Activated naive CD8-positive, alpha-beta T cell treated with anti-CD3 and anti-CD28 coated beads, Interleukin-2, amount 10 ng/mL, durations not matched to agents 7 days and 5 days (primary cell): ENCODE data around the gene OR8I2. TPM values are rescaled to one million over a fixed set of nuclear protein-coding genes. Genes with fewer than 3 reads are reported as not detected.
"Not testable (repeated sequence)": the region's sequence is repeated elsewhere in the genome, so short reads cannot be mapped to it uniquely, and the experiment has no call there.

Source experiments
- ATAC-seq: fragments of 150-1000 bp; cut with Tn5 transposase; one replicate; pipeline ENCODE4 v1.10.0; 2021; ENCODE audit warnings: low read depth, moderate library complexity
- POLR2A ChIA-PET: fragments of 350-600 bp; sonication (Branson Sonifier 250); formaldehyde crosslinking; loops from one replicate; lab custom pipeline; 2021; ENCODE audit warnings: antibody characterized with exemption; lab: Charles Lee
- DNase-seq: peaks from one replicate; pipeline ENCODE4 v3.0.0; 2021
- H3K27ac Mint-ChIP-seq: one replicate; pipeline ENCODE4 v1.8.0; 2022; ENCODE audit warnings: mild to moderate bottlenecking, mixed read lengths
- H3K27me3 Mint-ChIP-seq: one replicate; pipeline ENCODE4 v1.8.0; 2022; ENCODE audit warnings: mild to moderate bottlenecking, moderate library complexity, mixed read lengths
- H3K36me3 Mint-ChIP-seq: one replicate; pipeline ENCODE4 v1.8.0; 2021; ENCODE audit warnings: mild to moderate bottlenecking, mixed read lengths
- H3K4me1 Mint-ChIP-seq: one replicate; pipeline ENCODE4 v1.8.0; 2021; ENCODE audit warnings: mixed read lengths
- H3K4me3 Mint-ChIP-seq: one replicate; pipeline ENCODE4 v1.8.0; 2022; ENCODE audit warnings: mild to moderate bottlenecking, moderate library complexity, mixed read lengths
- H3K9me3 Mint-ChIP-seq: one replicate; pipeline ENCODE4 v1.8.0; 2021; ENCODE audit warnings: mixed read lengths
- total RNA-seq, 2 experiments: library from RNA; stranded (reverse); gene quantifications; one replicate each; pipeline ENCODE4 v1.2.3, GENCODE V29; 2021

OR8I2 gene
- total RNA-seq, result not detected

DNA sequence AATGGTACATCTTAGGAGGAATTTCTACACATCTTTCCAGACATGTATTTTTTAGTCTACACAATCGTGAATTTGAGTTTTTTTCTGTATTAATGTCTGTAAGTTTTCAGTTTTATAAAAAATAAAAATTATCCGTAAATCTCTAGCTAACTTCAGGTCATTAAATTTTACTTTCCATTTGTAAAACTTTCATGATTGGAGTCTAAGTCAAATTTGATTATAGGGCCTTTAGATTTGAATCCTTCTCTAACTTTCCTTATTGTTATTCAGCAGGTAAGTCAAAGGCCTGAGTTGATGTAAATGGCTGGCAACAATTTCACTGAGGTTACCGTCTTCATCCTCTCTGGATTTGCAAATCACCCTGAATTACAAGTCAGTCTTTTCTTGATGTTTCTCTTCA, at the start of gene OR8I2:
Gene OR8I2 (plus strand): TSS at position 301 of the 400 bp plus-strand sequence. CDS start 0 bp downstream, at position 301.
- Mint-ChIP-seq H3K4me1 (no peaks in the 10 kb centered on the region), H3K9me3 (peaks cover 4% of the 10 kb centered on the region), H3K27me3 (no peaks in the 10 kb centered on the region), H3K4me3 (no peak within 1 kb of the TSS), H3K27ac (no peak within 1 kb of the TSS), H3K36me3 (no peaks in the 10 kb centered on the region)
- DNase-seq (no peak), ATAC-seq (no peak)
- POLR2A ChIA-PET, result no interaction called here

DNA sequence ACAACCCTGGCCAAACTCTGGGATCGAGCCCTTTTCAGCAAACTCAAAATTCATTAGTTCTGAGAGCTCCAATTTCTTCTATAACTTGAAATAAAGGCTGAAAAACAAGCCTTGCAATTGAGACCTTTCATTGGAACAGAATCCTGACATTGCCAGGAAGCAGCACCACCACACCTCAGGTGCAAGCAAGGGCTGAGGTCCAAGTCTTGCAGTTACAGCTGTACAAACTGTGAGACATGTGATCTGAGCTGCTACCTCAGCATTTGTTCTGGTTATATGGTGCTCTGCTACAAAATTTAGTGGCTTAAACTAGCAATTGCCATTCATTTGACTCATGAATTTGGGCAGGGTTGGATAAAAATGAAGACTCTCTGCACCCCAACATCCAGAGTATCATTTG, 47.6 kb upstream of the OR8I2 start:
- peaks cover 6% of the 10 kb centered on the region for H3K9me3 Mint-ChIP-seq
- H3K27me3 Mint-ChIP-seq, result no peaks in the 10 kb centered on the region
- ATAC-seq, result no peak
- no peak overlapping the region for H3K4me3 Mint-ChIP-seq
- no peaks in the 10 kb centered on the region for H3K36me3 Mint-ChIP-seq
- no peak for DNase-seq
- no peaks in the 10 kb centered on the region for H3K4me1 Mint-ChIP-seq
- POLR2A ChIA-PET, result interaction anchor here (0.6 kb wide), 1 partner anchor 15 kb away, joined by 3 read pairs; no protein-coding TSS in a partner anchor
- no peak overlapping the region for H3K27ac Mint-ChIP-seq

DNA sequence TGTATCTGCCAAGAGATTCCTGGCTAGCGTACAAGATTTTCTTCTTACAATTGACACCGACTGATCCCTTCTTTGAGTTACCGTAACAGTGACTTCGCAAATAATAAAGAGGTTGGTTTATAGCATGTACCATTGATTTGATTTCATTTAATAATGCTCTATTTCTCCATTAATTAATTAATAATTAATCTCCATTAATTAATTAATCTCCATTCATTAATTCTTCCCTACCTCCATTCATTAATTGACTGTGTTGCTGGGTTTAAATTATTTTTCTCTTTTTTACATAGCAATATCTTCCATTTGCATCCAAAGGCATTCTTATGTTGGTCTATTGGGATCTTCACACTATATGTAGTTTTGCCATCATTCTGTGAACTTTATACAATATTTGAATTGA, 44.6 kb upstream of the OR8I2 start:
- DNase-seq (no peak), ATAC-seq (no peak)
- no peaks in the 10 kb centered on the region for H3K36me3 Mint-ChIP-seq
- POLR2A ChIA-PET, result no interaction called here
- peaks cover 2% of the 10 kb centered on the region for H3K9me3 Mint-ChIP-seq
- no peaks in the 10 kb centered on the region for H3K27me3 Mint-ChIP-seq
- no peak overlapping the region for H3K27ac Mint-ChIP-seq
- no peak overlapping the region for H3K4me3 Mint-ChIP-seq
- H3K4me1 Mint-ChIP-seq, result no peaks in the 10 kb centered on the region

DNA sequence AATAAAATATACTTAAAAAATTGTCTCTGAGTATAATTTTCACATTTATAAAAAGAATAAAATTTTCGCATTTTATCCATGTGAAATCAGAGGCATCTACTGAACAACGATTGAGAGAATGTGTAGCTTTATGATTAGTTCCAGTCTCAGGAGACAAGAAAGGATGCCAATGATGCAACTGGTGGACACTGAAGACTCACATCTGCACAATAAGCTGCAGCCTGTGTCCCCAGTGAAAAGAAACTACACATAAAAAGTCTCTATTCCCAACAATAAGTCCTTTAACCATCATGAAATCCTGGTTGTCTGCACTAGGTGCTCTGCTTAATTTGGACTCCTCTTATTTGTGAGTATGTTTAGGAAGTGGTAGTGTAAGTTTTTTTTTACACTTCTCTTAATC, 43.6 kb upstream of the OR8I2 start:
- Mint-ChIP-seq H3K4me3 (no peak overlapping the region), H3K27me3 (no peaks in the 10 kb centered on the region), H3K27ac (no peak overlapping the region), H3K36me3 (no peaks in the 10 kb centered on the region), H3K4me1 (no peaks in the 10 kb centered on the region), H3K9me3 (peaks cover 1% of the 10 kb centered on the region)
- no peak for ATAC-seq
- POLR2A ChIA-PET, result no interaction called here
- no peak for DNase-seq

DNA sequence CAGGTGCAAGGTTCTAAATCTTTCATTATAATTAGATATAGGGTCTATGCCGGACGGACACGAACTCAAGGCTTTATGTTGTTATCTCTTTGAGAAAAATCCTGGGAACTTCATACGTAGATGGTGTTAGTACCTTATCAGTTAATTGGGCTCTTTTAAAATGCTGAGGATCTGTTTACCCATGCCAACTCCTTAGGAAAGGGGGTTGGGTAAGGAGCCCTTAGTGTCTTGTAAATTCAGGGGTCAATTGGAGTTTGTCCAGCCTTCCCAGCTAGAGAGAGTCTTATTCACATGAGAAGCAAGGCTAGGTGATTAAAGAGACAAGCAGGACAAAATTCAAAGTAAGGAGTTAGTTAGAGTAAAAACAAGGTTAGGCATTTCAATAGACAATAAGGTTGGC, 36.7 kb upstream of the OR8I2 start:
- DNase-seq, H3K36me3 Mint-ChIP-seq, H3K27me3 Mint-ChIP-seq, POLR2A ChIA-PET, ATAC-seq, H3K4me1 Mint-ChIP-seq, H3K9me3 Mint-ChIP-seq, H3K4me3 Mint-ChIP-seq, H3K27ac Mint-ChIP-seq: not testable (repeated sequence)

DNA sequence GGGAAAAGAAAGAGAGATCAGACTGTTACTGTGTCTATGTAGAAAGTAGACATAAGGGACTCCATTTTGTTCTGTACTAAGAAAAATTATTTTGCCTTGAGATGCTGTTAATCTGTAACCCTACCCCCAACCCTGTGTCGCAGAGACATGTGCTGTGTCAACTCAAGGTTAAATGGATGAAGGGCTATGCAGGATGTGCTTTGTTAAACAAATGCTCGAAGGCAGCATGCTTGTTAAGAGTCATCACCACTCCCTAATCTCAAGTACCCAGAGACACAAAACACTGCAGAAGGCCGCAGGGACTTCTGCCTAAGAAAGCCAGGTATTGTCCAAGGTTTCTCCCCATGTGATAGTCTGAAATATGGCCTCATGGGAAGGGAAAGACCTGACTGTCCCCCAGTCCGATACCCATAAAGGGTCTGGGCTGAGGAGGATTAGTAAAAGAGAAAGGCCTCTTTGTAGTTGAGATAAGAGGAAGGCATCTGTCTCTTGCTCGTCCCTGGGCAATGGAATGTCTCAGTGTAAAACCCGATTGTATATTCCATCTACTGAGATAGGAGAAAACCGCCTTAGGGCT, 35.4 kb upstream of the OR8I2 start:
- H3K4me3 Mint-ChIP-seq, H3K4me1 Mint-ChIP-seq, ATAC-seq, H3K27me3 Mint-ChIP-seq, H3K36me3 Mint-ChIP-seq, POLR2A ChIA-PET, H3K9me3 Mint-ChIP-seq, DNase-seq, H3K27ac Mint-ChIP-seq: not testable (repeated sequence)

DNA sequence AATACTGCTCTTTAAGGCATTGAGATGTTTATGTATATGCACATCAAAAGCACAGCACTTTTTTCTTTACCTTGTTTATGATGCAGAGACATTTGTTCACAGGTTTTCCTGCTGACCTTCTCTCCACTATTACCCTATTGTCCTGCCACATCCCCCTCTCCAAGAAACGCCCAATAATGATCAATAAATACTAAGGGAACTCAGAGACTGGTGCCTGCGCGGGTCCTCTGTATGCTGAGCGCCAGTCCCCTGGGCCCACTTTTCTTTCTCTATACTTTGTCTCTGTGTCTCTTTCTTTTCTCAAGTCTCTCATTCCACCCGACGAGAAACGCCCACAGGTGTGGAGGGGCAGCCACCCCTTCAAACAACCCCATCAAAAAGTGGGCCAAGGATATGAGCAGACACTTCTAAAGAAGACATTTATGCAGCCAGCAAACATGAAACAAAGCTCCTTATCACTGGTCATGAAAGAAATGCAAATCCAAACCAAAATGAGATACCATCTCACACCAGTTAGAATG, 34.8 kb upstream of the OR8I2 start:
- H3K4me1 Mint-ChIP-seq, POLR2A ChIA-PET, H3K27ac Mint-ChIP-seq, DNase-seq, H3K27me3 Mint-ChIP-seq, H3K4me3 Mint-ChIP-seq, H3K36me3 Mint-ChIP-seq, H3K9me3 Mint-ChIP-seq, ATAC-seq: not testable (repeated sequence)

DNA sequence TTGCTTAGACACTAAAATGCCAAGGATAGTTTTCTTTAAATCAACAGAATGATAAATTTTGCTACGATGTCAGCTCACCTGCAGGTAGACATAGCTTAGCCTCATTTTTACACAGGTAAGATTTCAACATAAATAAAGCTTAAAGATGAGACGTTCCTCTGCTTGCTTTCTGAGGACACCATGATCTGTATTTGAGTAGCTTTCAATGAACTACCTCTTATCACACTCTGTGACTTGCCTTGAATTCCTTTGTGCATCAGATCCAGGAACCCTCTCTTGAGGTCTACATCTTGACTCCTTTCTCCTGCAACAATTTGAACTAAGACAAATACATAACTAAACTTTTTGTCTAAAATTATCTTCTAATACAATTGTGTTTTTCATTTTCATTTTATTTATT, 26.1 kb upstream of the OR8I2 start:
- Mint-ChIP-seq H3K27ac (no peak overlapping the region), H3K27me3 (no peaks in the 10 kb centered on the region), H3K4me3 (no peak overlapping the region), H3K36me3 (no peaks in the 10 kb centered on the region), H3K9me3 (peaks cover 11% of the 10 kb centered on the region), H3K4me1 (no peaks in the 10 kb centered on the region)
- POLR2A ChIA-PET, result no interaction called here
- ATAC-seq, result no peak
- DNase-seq, result no peak

DNA sequence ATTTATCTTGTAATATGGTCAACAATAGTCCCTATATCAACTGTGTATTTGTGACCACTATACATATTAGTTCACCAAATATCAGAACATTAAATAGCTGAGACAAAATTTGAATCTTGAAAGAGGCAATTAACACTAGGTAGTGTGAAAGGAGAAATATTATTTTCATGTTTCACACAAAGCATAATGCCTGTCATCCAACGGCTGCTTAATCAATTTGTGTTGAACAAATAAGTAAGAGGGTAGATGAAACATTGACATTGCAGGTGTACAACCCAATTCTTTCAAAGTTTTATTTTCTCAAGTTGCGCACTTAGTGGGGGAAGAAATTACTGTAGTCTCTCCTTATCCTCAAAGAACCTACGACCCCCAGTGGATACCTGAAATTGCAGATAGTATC, 3.4 kb upstream of the OR8I2 start:
- Mint-ChIP-seq H3K9me3 (no peaks in the 10 kb centered on the region), H3K4me1 (no peaks in the 10 kb centered on the region), H3K4me3 (no peak overlapping the region), H3K36me3 (no peaks in the 10 kb centered on the region), H3K27ac (no peak overlapping the region), H3K27me3 (no peaks in the 10 kb centered on the region)
- ATAC-seq (no peak), DNase-seq (no peak)
- POLR2A ChIA-PET, result no interaction called here

DNA sequence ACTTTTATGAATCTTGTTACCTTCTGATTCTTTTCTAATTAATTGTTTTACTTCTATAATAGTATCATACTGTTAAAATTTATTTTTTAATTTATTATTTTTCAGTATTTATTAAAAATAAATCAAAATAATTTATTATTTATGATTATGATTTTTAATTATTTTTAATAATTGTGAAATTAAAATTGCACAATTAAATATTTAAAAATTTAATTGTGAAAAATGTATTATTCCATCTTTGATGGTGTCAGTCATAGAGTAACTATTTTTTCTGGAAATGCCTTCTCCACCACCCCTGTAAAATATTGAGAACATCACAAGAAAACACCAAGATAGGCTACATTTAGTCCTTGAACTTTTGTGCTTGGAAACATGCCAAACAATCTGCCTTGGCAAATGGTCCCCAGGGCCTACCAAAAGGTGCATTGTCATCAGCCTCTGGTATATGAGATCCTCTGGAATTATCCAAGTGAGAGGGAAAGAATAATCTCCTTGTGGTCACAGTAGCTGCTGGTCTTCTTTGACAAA, 10.2 kb downstream of the OR8I2 start, which contains the start of gene OR8H2:
Gene OR8H2 (plus strand): TSS at position 478 of the 528 bp plus-strand sequence. CDS start 1,356 bp downstream, outside the sequence.
- H3K27ac Mint-ChIP-seq, result no peak within 1 kb of the TSS
- no peak for DNase-seq
- POLR2A ChIA-PET, result no interaction called here
- peaks cover 15% of the 10 kb centered on the region for H3K9me3 Mint-ChIP-seq
- no peak within 1 kb of the TSS for H3K4me3 Mint-ChIP-seq
- H3K27me3 Mint-ChIP-seq, result no peaks in the 10 kb centered on the region
- H3K4me1 Mint-ChIP-seq, result no peaks in the 10 kb centered on the region
- no peak for ATAC-seq
- no peaks in the 10 kb centered on the region for H3K36me3 Mint-ChIP-seq

DNA sequence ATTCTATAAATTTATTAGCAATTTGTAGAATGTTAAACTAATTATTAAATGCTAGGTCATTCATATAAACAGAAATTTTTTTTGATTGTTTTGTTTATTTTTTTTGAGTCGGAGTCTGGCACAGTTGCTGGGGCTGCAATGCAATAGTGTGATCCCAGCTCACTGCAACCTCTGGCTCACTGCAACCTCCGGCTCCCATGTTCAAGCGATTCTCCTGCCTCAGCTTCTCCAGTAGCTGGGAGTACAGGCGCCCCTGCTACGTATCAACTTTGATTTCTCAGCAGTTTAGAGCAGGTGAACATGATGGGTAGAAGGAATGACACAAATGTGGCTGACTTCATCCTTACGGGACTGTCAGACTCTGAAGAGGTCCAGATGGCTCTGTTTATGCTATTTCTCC, 29.0 kb downstream of the OR8I2 start, which contains the start of gene OR8H3:
Gene OR8H3 (plus strand): TSS at position 301 of the 400 bp plus-strand sequence. CDS start 0 bp downstream, at position 301.
- Mint-ChIP-seq H3K4me1 (no peaks in the 10 kb centered on the region), H3K27ac (no peak within 1 kb of the TSS), H3K4me3 (no peak within 1 kb of the TSS), H3K27me3 (no peaks in the 10 kb centered on the region), H3K9me3 (peaks cover under 1% of the 10 kb centered on the region), H3K36me3 (no peaks in the 10 kb centered on the region)
- ATAC-seq (no peak), DNase-seq (no peak)
- POLR2A ChIA-PET, result no interaction called here

DNA sequence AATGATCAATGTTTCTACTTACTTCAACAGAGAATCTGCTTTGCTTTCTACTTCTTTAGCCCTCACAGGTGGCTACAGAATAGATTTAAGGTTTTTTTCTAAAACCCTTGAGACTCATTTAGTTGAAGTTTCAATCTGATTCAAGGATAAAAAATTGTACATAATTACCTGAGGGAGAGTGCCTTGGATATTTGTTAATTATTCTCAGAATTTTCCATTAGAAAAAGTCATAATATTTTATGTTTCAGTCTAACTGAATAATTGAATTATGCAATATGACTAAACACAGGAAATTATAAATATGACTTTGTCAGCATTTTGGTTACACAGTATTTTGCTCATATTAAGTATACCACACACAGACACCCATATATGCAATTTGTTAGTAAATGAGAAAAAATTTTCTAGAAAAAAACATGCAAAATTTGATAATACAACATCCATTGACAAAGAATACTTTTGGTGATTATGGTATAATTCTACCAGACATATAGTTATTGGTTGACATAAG, 47.1 kb downstream of the OR8I2 start, which contains the start of gene OR8J3:
Gene OR8J3 (minus strand): TSS at position 51 of the 511 bp plus-strand sequence. CDS start 2,483 bp downstream, outside the sequence.
- no peaks in the 10 kb centered on the region for H3K27me3 Mint-ChIP-seq
- no peaks in the 10 kb centered on the region for H3K36me3 Mint-ChIP-seq
- no peak for DNase-seq
- no peaks in the 10 kb centered on the region for H3K4me1 Mint-ChIP-seq
- H3K9me3 Mint-ChIP-seq, result peaks cover 11% of the 10 kb centered on the region
- no peak for ATAC-seq
- H3K27ac Mint-ChIP-seq, result no peak within 1 kb of the TSS
- H3K4me3 Mint-ChIP-seq, result no peak within 1 kb of the TSS
- POLR2A ChIA-PET, result no interaction called here

DNA sequence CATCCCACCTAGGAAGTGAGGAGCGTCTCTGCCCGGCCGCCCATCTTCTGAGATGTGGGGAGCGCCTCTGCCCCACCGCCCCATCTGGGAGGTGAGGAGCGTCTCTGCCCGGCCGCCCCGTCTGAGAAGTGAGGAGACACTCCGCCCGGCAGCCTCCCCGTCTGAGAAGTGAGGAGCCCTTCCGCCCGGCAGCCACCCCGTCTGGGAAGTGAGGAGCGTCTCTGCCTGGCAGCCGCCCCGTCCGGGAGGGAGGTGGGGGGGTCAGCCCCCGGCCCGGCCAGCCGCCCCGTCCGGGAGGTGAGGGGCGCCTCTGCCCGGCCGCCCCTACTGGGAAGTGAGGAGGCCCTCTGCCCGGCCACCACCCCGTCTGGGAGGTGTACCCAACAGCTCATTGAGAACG, 50.6 kb downstream of the OR8I2 start:
- ATAC-seq, H3K4me3 Mint-ChIP-seq, POLR2A ChIA-PET, H3K9me3 Mint-ChIP-seq, DNase-seq, H3K4me1 Mint-ChIP-seq, H3K27me3 Mint-ChIP-seq, H3K27ac Mint-ChIP-seq, H3K36me3 Mint-ChIP-seq: not testable (repeated sequence)
